PC-9 (cell line): ENCODE measurements around the gene LOXL3. TPM values are rescaled to one million over a fixed set of nuclear protein-coding genes. Genes with fewer than 3 reads are reported as not detected.

ENCODE experiments used
- BruUV-seq: library from RNA; stranded (reverse); fragments of 400-500 nt; replicated peaks from 2 replicates; lab custom pipeline; 2021; lab: Mats Ljungman, UMichigan
- CTCF ChIA-PET: fragments of 300-600 bp; sonication (Branson Sonifier 250); formaldehyde crosslinking; loops from one replicate; lab custom pipeline; 2022; ENCODE audit warnings: antibody characterized with exemption; lab: Charles Lee
- POLR2A ChIA-PET: fragments of 300-600 bp; sonication (Branson Sonifier 250); formaldehyde crosslinking; loops from one replicate; lab custom pipeline; 2022; ENCODE audit warnings: antibody characterized with exemption; ENCODE audit not compliant: unreplicated experiment; lab: Charles Lee
- DNase-seq, 2 experiments: peaks; one replicate each; pipeline versions ENCODE4 v3.0.0 to v3.0.0-alpha.2; 2015 to 2022; ENCODE audit warnings: mixed read lengths in 1 of 2
- H2AFZ ChIP-seq: fragments of 200-600 bp; sonication (generic); 2 replicates; pipeline ENCODE4 v1.8.1; 2017; ENCODE audit warnings: antibody characterized with exemption
- H3F3A ChIP-seq: fragments of 200-600 bp; sonication (generic); 2 replicates; pipeline ENCODE4 v1.8.1; 2017; ENCODE audit warnings: antibody characterized with exemption, mild to moderate bottlenecking, low read depth; ENCODE audit not compliant: insufficient read depth
- H3K27ac ChIP-seq: fragments of 200-600 bp; sonication (generic); 2 replicates; pipeline ENCODE4 v1.6.1; 2016; ENCODE audit warnings: mixed run types
- H3K27me3 ChIP-seq: fragments of 200-600 bp; sonication (generic); 2 replicates; pipeline ENCODE4 v1.6.1; 2016; ENCODE audit warnings: low read depth, mixed run types; ENCODE audit not compliant: insufficient read depth
- H3K36me3 ChIP-seq: fragments of 200-600 bp; sonication (generic); 2 replicates; pipeline ENCODE4 v1.6.1; 2016; ENCODE audit warnings: low read depth, mixed run types
- H3K4me1 ChIP-seq: fragments of 200-600 bp; sonication (generic); replicated peaks from 2 replicates; pipeline ENCODE4 v1.6.1; 2016; ENCODE audit warnings: mixed run types; ENCODE audit not compliant: insufficient read depth
- H3K4me2 ChIP-seq: fragments of 200-600 bp; sonication (generic); 2 replicates; pipeline ENCODE4 v1.6.1; 2017; ENCODE audit warnings: mixed run types
- H3K4me3 ChIP-seq: fragments of 200-600 bp; sonication (generic); 2 replicates; pipeline ENCODE4 v1.6.1; 2016; ENCODE audit warnings: mixed run types
- H3K79me2 ChIP-seq: fragments of 200-600 bp; sonication (generic); 2 replicates; pipeline ENCODE4 v1.6.1; 2017; ENCODE audit warnings: low read depth, mixed run types
- H3K9me2 ChIP-seq: fragments of 200-600 bp; sonication (generic); 2 replicates; pipeline ENCODE4 v1.8.1; 2017; ENCODE audit warnings: mild to moderate bottlenecking; ENCODE audit not compliant: insufficient read depth
- H3K9me3 ChIP-seq: fragments of 200-600 bp; sonication (generic); 2 replicates; pipeline ENCODE4 v1.8.1; 2016; ENCODE audit warnings: low read depth; ENCODE audit not compliant: insufficient read depth
- H4K20me1 ChIP-seq: fragments of 200-600 bp; sonication (generic); 2 replicates; pipeline ENCODE4 v1.8.1; 2017; ENCODE audit not compliant: insufficient read depth
- EZH2 ChIP-seq: fragments of 200-600 bp; sonication (generic); IDR thresholded peaks from 2 replicates; pipeline ENCODE4 v1.8.0; 2017; ENCODE audit warnings: antibody characterized with exemption, low read depth
- intact Hi-C: fragments of 100-400 bp; cut with micrococcal nuclease; formaldehyde crosslinking; loops from one replicate; pipeline ENCODE4 v1.10.0; 2022; ENCODE audit not compliant: unreplicated experiment
- total RNA-seq: library from RNA; stranded (reverse); gene quantifications from 2 replicates; pipeline ENCODE4 v1.2.3, GENCODE V29; 2021
- TF ChIP-seq, protein P1 (sequence below): fragments of 200-600 bp; sonication (generic); conservative IDR thresholded peaks from 2 replicates; pipeline ENCODE4 v1.6.1; 2017; ENCODE audit warnings: mixed run types, antibody characterized with exemption, mild to moderate bottlenecking, moderate library complexity

The LOXL3 gene
- total RNA-seq, 1 experiment from 2014 or later: 3.1 TPM

DNA sequence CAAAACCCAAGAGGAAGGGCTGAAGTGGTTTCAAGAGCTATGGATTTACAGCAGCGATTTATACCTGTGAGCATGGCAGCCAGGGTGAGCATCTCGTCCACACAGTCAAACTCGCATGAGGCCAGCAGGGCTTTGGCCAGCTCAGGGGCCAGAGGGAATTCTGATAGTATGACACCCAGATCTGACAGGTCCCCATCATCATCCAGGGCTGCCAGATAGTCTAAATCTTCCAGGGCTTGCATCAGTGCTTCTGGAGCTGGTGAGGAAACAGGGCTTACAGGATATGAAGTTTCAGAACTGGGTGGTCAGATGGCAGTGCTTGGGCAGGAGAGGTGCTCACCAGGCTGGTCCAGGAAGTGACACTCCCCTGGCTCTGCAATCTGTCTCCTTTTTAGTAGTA, 31.2 kb downstream of the LOXL3 start:
- ChIA-PET CTCF (no interaction called here), POLR2A (interaction anchor here (0.6 kb wide), 1 partner anchor 843 kb away, joined by 7 read pairs; no protein-coding TSS in a partner anchor)
- H3K27me3 ChIP-seq: no peaks in the 10 kb centered on the region
- H3K79me2 ChIP-seq: peaks cover 8% of the 10 kb centered on the region
- no peak overlapping the region for H3K4me2 ChIP-seq
- no peak overlapping the region for H3K27ac ChIP-seq
- H3K36me3 ChIP-seq: peaks cover 14% of the 10 kb centered on the region
- no peaks in the 10 kb centered on the region for H3K9me3 ChIP-seq
- BruUV-seq: no TSS peak
- no peak overlapping the region for H2AFZ ChIP-seq
- no peaks in the 10 kb centered on the region for H3K9me2 ChIP-seq
- no peaks in the 10 kb centered on the region for H4K20me1 ChIP-seq
- TF ChIP-seq EZH2: no peak
- TF ChIP-seq, protein P1, sequence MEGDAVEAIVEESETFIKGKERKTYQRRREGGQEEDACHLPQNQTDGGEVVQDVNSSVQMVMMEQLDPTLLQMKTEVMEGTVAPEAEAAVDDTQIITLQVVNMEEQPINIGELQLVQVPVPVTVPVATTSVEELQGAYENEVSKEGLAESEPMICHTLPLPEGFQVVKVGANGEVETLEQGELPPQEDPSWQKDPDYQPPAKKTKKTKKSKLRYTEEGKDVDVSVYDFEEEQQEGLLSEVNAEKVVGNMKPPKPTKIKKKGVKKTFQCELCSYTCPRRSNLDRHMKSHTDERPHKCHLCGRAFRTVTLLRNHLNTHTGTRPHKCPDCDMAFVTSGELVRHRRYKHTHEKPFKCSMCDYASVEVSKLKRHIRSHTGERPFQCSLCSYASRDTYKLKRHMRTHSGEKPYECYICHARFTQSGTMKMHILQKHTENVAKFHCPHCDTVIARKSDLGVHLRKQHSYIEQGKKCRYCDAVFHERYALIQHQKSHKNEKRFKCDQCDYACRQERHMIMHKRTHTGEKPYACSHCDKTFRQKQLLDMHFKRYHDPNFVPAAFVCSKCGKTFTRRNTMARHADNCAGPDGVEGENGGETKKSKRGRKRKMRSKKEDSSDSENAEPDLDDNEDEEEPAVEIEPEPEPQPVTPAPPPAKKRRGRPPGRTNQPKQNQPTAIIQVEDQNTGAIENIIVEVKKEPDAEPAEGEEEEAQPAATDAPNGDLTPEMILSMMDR: no peak
- H3K4me1 ChIP-seq: no peaks in the 10 kb centered on the region; the same call in 1 of the 2 replicates
- DNase-seq: no peak
- intact Hi-C loops: no loop called here
- H3K4me3 ChIP-seq: no peak overlapping the region
- H3F3A ChIP-seq: no peaks in the 10 kb centered on the region; the same call in 1 of the 2 replicates

DNA sequence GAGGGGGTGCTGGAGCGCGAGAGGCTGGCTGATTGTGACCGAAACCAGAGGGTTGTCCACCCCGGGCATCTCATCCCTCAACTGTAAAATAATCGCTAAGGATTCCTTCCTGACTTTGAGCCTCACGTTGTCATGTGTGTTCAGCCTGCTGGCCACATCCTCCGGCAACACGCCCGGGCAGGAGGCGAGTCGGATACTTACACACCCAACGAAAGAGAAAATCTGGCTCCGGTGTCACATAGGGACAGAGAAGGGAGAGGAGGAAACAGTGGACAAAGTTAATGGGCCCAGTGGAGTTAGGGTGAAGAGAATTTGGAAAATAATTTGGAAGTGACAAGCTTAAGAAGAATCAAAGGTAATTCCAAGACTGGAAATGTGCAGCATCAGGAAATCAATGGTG, 37.1 kb downstream of the LOXL3 start:
- no peak overlapping the region for H3K4me2 ChIP-seq

DNA sequence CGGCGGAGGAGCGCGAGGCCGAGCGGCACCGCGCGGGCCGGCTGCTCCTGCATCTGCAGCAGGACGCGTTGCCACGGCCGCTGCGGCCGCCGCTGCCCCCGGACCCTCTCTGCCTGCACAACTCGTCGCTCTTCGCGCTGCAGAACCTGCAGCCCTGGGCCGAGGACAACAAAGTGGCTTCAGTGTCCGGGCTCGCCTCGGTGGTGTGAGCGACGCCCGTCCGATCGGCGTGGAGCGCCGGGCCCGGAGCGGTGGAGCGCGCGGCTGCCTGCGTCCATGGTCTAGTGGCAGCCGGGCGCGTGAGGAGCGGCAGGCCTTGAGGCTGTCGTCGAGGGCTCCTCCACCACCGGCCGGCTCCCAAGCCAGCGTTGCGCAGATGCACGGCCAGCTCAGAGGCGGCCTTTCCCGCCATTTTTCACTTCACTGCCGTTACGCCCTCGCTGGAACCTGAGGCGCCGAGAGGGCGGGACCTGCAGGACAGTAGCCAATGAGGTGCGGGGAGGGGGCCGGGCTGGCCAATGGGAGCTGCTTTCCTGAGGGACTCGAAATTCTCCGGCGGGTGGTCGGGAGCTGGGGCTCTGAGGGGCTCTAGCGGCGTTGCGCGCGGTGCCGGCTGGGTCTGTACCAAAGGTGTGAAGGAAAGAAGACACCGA, 37.6 kb downstream of the LOXL3 start:
- Histone ChIP-seq H3K36me3 (no peaks in the 10 kb centered on the region), H3K4me2 (no peak overlapping the region), H3F3A (no peaks in the 10 kb centered on the region), H3K4me1 (no peaks in the 10 kb centered on the region), H3K27me3 (no peaks in the 10 kb centered on the region), H3K79me2 (no peaks in the 10 kb centered on the region), H3K4me3 (no peak overlapping the region), H4K20me1 (no peaks in the 10 kb centered on the region), H3K9me2 (no peaks in the 10 kb centered on the region), H3K27ac (no peak overlapping the region), H3K9me3 (no peaks in the 10 kb centered on the region), H2AFZ (no peak overlapping the region)
- TF ChIP-seq, protein P1: no peak
- no peak for TF ChIP-seq EZH2
- BruUV-seq: no TSS peak
- intact Hi-C loops: no loop called here
- DNase-seq: no peak
- CTCF ChIA-PET: no interaction called here
- POLR2A ChIA-PET: no interaction called here

More for the DNA sequence above, 37.1 kb downstream of the LOXL3 start:
- no peak overlapping the region for H2AFZ ChIP-seq
- CTCF ChIA-PET: no interaction called here
- no peaks in the 10 kb centered on the region for H3K4me1 ChIP-seq
- H3F3A ChIP-seq: no peaks in the 10 kb centered on the region
- no TSS peak for BruUV-seq
- TF ChIP-seq, protein P1: no peak
- TF ChIP-seq EZH2: no peak
- intact Hi-C loops: no loop called here
- H3K9me3 ChIP-seq: no peaks in the 10 kb centered on the region
- POLR2A ChIA-PET: no interaction called here
- H3K9me2 ChIP-seq: no peaks in the 10 kb centered on the region
- H3K27me3 ChIP-seq: no peaks in the 10 kb centered on the region
- no peaks in the 10 kb centered on the region for H4K20me1 ChIP-seq
- no peak for DNase-seq
- H3K4me3 ChIP-seq: no peak overlapping the region
- H3K79me2 ChIP-seq: no peaks in the 10 kb centered on the region
- H3K36me3 ChIP-seq: no peaks in the 10 kb centered on the region
- H3K27ac ChIP-seq: no peak overlapping the region
